HG03520 (cell line): ENCODE data around the gene ATAD1.
"Not testable (repeated sequence)": the region's sequence is repeated elsewhere in the genome, so short reads cannot be mapped to it uniquely, and the experiment has no call there.

Experiments used
- ATAC-seq: cut with Tn5 transposase; IDR thresholded peaks from one replicate; pipeline ENCODE4 v1.9.1; 2021; ENCODE audit warnings: mild to moderate bottlenecking, moderate library complexity; ENCODE audit not compliant: unreplicated experiment

ATAD1 gene

DNA sequence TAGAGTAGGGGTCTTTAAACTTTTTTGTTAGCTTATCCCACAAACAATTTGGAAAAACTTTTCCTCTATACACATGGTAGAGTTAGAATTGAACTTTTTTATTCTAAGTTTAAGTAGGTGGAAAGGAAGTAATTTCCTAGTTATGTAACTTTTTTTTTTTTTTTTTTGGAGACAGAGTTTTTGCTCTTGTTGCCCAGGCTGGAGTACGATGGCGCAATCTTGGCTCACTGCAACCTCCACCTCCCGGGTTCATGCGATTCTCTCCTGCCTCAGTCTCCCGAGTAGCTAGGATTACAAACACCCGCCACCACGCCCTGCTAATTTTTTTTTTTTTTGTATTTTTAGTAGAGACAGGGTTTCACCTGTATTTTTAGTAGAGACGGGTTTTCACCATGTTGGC lies 28.7 kb upstream of the ATAD1 start:
- not testable (repeated sequence) for ATAC-seq

- no peak for ATAC-seq
Observed at GRCh38 chr10:87846023-87846422, 28.0 kb upstream of the ATAD1 start.

- ATAC-seq, result no peak
Observed at GRCh38 chr10:87845624-87845998, 27.6 kb upstream of the ATAD1 start.

GRCh38 chr10:87844837-87845623 lies 27.0 kb upstream of the ATAD1 start:
- no peak for ATAC-seq

- no peak for ATAC-seq
Observed at GRCh38 chr10:87843714-87844113, 25.7 kb upstream of the ATAD1 start.

- no peak for ATAC-seq
Observed at GRCh38 chr10:87842776-87843497, 24.9 kb upstream of the ATAD1 start.

DNA sequence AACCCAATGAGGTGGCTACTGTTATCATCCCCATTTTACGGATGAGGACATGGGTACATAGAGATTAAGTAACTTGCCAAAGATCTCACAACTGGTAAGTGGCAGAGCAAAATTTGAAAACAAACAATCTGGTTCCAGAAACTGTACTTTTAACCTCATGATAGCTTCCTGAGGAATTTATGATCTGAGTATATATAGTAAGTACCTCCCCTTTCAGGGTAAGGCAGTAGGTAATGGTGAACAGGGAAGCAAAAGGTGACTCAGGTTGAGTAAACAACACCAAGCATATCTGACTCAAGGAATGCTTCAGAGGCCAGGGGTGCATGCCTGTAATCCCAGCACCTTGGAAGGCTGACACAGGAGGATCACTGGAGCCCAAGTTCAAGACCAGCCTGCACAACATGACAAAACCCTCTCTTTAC lies 24.2 kb upstream of the ATAD1 start:
- ATAC-seq, result no peak

DNA sequence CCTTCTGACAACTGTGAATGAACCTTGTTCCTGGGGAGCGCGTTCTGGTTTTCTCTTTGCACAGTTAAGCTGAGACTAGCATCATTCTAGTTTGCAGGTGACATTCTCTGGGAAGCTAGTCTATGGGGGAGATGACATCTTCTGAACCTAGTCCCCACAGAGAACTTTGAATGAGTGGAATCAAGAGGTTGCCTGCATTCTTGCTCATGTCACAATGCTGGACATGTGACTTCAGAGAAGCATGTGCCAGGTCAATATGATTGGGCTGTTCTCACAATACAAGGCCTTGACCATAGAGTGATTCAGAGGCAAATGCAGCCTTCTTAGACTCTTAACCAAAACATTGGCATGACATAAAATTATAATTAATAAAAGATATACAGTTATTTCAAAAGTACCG lies 23.2 kb upstream of the ATAD1 start:
- ATAC-seq, result no peak

DNA sequence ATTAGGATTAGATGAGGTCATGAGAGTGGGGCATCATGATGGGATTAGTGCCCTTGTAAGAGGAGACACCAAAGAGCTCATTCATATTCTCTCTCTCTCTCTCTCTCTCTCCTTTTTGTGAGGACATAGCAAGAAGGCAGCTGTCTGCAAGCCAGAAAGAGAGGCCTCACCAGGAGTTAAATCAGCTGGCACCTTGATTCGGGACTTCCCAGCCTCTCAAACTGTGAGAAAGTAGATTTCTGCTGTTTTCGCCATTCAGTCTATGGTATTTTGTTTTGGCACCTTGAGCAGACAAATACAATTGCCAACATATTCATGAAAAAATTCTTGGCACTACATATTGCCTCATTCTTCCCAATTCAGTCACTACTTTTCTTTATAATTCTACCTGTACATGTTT lies 20.6 kb upstream of the ATAD1 start:
- no peak for ATAC-seq

DNA sequence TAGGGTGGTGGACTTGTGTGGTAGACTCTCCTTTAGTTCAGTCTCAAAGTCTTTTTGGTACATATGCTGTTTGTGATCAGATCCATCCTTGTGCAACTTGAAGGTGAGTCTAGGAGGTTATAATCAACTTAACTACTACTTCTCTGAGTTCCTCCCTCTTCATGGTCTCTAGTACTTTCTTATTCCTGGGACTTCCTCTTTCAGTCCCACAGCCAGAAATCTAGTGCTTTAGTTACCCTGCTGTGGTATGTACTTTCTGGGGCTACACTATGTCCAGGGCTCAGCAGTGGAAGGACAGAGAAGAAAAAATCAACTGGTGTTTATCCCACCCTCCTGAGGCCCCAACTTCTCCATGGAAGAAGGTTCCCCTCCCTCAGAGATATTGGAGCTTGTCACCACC lies 19.4 kb upstream of the ATAD1 start:
- no peak for ATAC-seq

- ATAC-seq, result no peak
Observed at GRCh38 chr10:87836098-87836497, 18.1 kb upstream of the ATAD1 start.

DNA sequence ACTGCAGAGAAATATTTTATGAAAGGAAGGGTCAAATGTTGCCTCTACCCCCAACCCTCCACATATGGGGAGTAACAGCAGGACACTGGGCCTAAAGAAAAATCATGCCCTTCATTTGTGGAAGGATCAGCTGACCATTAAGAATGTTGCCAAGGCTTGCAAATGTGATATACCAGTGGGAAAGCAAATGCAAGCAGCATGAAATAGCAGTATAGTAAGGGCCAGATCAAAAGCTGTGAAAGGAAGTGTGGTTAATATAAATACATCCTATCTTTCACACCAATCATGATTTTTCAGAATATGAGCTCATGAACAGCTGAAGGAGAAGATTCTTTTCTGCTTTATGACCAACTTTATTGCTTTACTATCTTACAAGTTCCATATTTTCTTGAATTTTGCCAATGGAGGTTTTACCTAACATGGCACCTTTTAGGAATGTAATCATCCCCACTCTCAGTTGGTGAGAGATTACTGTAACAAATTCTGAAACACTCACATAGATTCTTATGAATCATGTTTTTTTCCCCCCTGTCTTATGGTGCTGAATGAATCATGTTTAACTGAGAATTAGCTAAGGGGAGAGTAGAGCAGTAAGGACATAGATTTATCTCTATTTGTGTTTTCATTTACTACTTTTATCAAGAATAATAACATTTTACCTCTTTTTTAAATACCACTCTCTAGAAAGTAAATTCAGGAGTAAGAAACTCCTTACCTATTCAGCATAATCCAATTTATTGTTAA lies 12.1 kb upstream of the ATAD1 start:
- no peak for ATAC-seq

GRCh38 chr10:87829051-87829450 lies 11.0 kb upstream of the ATAD1 start:
- ATAC-seq, result not testable (repeated sequence)

GRCh38 chr10:87827681-87828080 lies 9.7 kb upstream of the ATAD1 start:
- ATAC-seq, result no peak

- ATAC-seq, result no peak
Observed at GRCh38 chr10:87826653-87827052, 8.6 kb upstream of the ATAD1 start.

GRCh38 chr10:87819289-87819585 lies 1.2 kb upstream of the ATAD1 start:
- no peak for ATAC-seq

GRCh38 chr10:87818505-87819288 lies 671 bp upstream of the ATAD1 start:
- ATAC-seq, result peak; percentile 46

GRCh38 chr10:87816898-87817608 lies 973 bp downstream of the ATAD1 start:
- no peak for ATAC-seq

- no peak for ATAC-seq
Observed at GRCh38 chr10:87816163-87816897, 1.7 kb downstream of the ATAD1 start.
